Ovary (tissue), 9 donors: ENCODE results near the gene WDR37. TPM values are rescaled to one million over a fixed set of nuclear protein-coding genes. Genes with fewer than 3 reads are reported as not detected.

ENCODE experiments used
- DNase-seq, 5 donors: peaks; one replicate each; pipeline ENCODE4 v3.0.0-alpha.2; 2019 to 2020
- H3K27ac ChIP-seq, 2 donors: fragments of 200-600 bp; one replicate each; pipeline versions ENCODE4 v1.5.1 to v1.8.0; 2019 to 2022
- H3K27me3 ChIP-seq: fragments of 200-600 bp; one replicate; pipeline ENCODE4 v1.8.0; 2022
- H3K36me3 ChIP-seq: fragments of 200-600 bp; sonication (generic); one replicate; pipeline ENCODE4 v1.5.1; 2019
- H3K4me1 ChIP-seq: one replicate; pipeline ENCODE4 v1.8.1; 2013; ENCODE audit warnings: mild to moderate bottlenecking, moderate library complexity; ENCODE audit not compliant: insufficient read depth
- H3K4me3 ChIP-seq: fragments of 200-600 bp; sonication (generic); one replicate; pipeline ENCODE4 v1.5.1; 2017
- H3K9me3 ChIP-seq, 2 donors: fragments of 200-600 bp in 1 of 2; sonication (generic) in 1 of 2; one replicate each; pipeline versions ENCODE4 v1.5.1 to v1.8.1; 2013 to 2019; ENCODE audit warnings: mild to moderate bottlenecking in 1 of 2, moderate library complexity in 1 of 2
- EP300 ChIP-seq: sonication (generic); formaldehyde crosslinking; IDR thresholded peaks from one replicate; pipeline ENCODE4 v1.6.1; 2017; ENCODE audit warnings: antibody characterized with exemption
- POLR2A ChIP-seq: fragments of 450-650 bp; IDR thresholded peaks from one replicate; pipeline ENCODE4 v1.6.1; 2017; ENCODE audit warnings: antibody characterized with exemption, mild to moderate bottlenecking, moderate library complexity
- WGBS, 3 donors: extraction: QIAGEN DNeasy Blood & Tissue Kit in 1 of 3; methylation state at CpG; one replicate each; pipeline versions ENCODE4 v1.1.5 to v1.1.7; 2013 to 2017; 5-methylcytosine and 5-hydroxymethylcytosine counted together
- intact Hi-C, 4 donors: fragments of 100-400 bp; cut with DNase I; formaldehyde crosslinking; loops; one replicate each; pipeline versions ENCODE4 v1.11.0 to v1.15.1; 2022 to 2023
- polyA plus RNA-seq, 2 donors: library from polyadenylated mRNA; stranded (reverse); fragments of 200-250 nt in 1 of 2; fragments of 350-450 nt in 1 of 2; fragmentation: Illumina TruSeq in 1 of 2; extraction: RNeasy Lipid Tissue Mini Kit (QIAGEN cat#74804) in 1 of 2; gene quantifications; one replicate each; pipeline ENCODE4 v1.2.3, GENCODE V29; 2013 to 2014
- total RNA-seq, 7 donors: library from RNA; depleted of rRNA in 2 of 7; stranded (reverse); fragments of >200 nt in 2 of 7; fragmentation: NEBNext Ultra II Directional in 3 of 7; extraction: Animal tissue kit (Norgen Biotek cat#: 25700) in 3 of 7; gene quantifications; one replicate each; pipeline versions ENCODE4 v1.1.0 to v1.2.4, GENCODE V29; 2016 to 2023
- TF ChIP-seq, protein P1 (sequence below), 3 donors: fragments of 450-650 bp in 2 of 3; fragments of 200-600 bp in 1 of 3; IDR thresholded peaks; one replicate each; pipeline versions ENCODE4 v1.5.1 to v1.8.0; 2016 to 2022; ENCODE audit warnings: antibody characterized with exemption in 3 of 3, mild to moderate bottlenecking in 1 of 3
- donor health status: DM: no; HTN: no; CAD: no; lungs with moderate emphysema.
- donor health status: DM: no; HTN: no; CAD: no.
- donor health status: Bipolar disorder and iron deficiency.
- donor health status: DM: yes; HTN: yes; CAD: no.
- donor health status: DM: no; HTN: no; CAD: no.
- donor health status: DM: yes; HTN: yes; CAD: no.

WDR37 gene
- total and polyA plus RNA-seq, 9 donors = 6.6 to 20.0 (median 14.8) TPM

GRCh38 chr10:1175956-1176565 lies 119.9 kb downstream of the WDR37 start:
- 90 to 94% (median 90%) methylated on average over 22 to 23 of the region's 23 CpGs for WGBS, 3 donors
- H3K4me1 ChIP-seq = no peaks in the 10 kb centered on the region
- no peak overlapping the region for H3K27ac ChIP-seq
- H3K27me3 ChIP-seq = no peaks in the 10 kb centered on the region
- DNase-seq = peak in 1 of 5 donors; percentile 8
- H3K4me3 ChIP-seq = no peak overlapping the region
- TF ChIP-seq, protein P1, sequence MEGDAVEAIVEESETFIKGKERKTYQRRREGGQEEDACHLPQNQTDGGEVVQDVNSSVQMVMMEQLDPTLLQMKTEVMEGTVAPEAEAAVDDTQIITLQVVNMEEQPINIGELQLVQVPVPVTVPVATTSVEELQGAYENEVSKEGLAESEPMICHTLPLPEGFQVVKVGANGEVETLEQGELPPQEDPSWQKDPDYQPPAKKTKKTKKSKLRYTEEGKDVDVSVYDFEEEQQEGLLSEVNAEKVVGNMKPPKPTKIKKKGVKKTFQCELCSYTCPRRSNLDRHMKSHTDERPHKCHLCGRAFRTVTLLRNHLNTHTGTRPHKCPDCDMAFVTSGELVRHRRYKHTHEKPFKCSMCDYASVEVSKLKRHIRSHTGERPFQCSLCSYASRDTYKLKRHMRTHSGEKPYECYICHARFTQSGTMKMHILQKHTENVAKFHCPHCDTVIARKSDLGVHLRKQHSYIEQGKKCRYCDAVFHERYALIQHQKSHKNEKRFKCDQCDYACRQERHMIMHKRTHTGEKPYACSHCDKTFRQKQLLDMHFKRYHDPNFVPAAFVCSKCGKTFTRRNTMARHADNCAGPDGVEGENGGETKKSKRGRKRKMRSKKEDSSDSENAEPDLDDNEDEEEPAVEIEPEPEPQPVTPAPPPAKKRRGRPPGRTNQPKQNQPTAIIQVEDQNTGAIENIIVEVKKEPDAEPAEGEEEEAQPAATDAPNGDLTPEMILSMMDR (IDR thresholded peaks at IDR 0.05) = no peak
- no peaks in the 10 kb centered on the region for H3K9me3 ChIP-seq
- intact Hi-C loops = no loop called here
- H3K36me3 ChIP-seq = no peaks in the 10 kb centered on the region

GRCh38 chr10:1177936-1178335 lies 121.8 kb downstream of the WDR37 start:
- Histone ChIP-seq H3K27me3 (no peaks in the 10 kb centered on the region), H3K36me3 (no peaks in the 10 kb centered on the region), H3K4me1 (no peaks in the 10 kb centered on the region), H3K4me3 (no peak overlapping the region), H3K9me3 (no peaks in the 10 kb centered on the region), H3K27ac (no peak overlapping the region)
- intact Hi-C loops = no loop called here
- 88 to 96% (median 94%) methylated on average over 9 of the region's 9 CpGs for WGBS, 3 donors
- TF ChIP-seq EP300 = no peak
- no peak for DNase-seq

GRCh38 chr10:1178506-1178905 lies 122.3 kb downstream of the WDR37 start:
- Histone ChIP-seq H3K9me3 (no peaks in the 10 kb centered on the region), H3K4me1 (no peaks in the 10 kb centered on the region), H3K27ac (no peak overlapping the region), H3K36me3 (no peaks in the 10 kb centered on the region), H3K27me3 (no peaks in the 10 kb centered on the region), H3K4me3 (no peak overlapping the region)
- intact Hi-C loops = no loop called here
- TF ChIP-seq, protein P1 (IDR thresholded peaks at IDR 0.05) = no peak
- TF ChIP-seq POLR2A = no peak
- TF ChIP-seq EP300 = no peak
- 89 to 92% (median 91%) methylated on average over 16 of the region's 16 CpGs for WGBS, 3 donors
- no peak for DNase-seq

- no peaks in the 10 kb centered on the region for H3K36me3 ChIP-seq
- TF ChIP-seq EP300 = no peak
- no peak for TF ChIP-seq POLR2A
- TF ChIP-seq, protein P1 (IDR thresholded peaks at IDR 0.05) = no peak
- no peaks in the 10 kb centered on the region for H3K27me3 ChIP-seq
- DNase-seq = no peak
- no peaks in the 10 kb centered on the region for H3K4me1 ChIP-seq
- WGBS, 3 donors = 87 to 88% (median 87%) methylated on average over 20 of the region's 20 CpGs
- intact Hi-C loops = no loop called here
- H3K9me3 ChIP-seq = no peaks in the 10 kb centered on the region
- no peak overlapping the region for H3K27ac ChIP-seq
- H3K4me3 ChIP-seq = no peak overlapping the region
Observed at GRCh38 chr10:1179346-1180070, 123.3 kb downstream of the WDR37 start.

DNA sequence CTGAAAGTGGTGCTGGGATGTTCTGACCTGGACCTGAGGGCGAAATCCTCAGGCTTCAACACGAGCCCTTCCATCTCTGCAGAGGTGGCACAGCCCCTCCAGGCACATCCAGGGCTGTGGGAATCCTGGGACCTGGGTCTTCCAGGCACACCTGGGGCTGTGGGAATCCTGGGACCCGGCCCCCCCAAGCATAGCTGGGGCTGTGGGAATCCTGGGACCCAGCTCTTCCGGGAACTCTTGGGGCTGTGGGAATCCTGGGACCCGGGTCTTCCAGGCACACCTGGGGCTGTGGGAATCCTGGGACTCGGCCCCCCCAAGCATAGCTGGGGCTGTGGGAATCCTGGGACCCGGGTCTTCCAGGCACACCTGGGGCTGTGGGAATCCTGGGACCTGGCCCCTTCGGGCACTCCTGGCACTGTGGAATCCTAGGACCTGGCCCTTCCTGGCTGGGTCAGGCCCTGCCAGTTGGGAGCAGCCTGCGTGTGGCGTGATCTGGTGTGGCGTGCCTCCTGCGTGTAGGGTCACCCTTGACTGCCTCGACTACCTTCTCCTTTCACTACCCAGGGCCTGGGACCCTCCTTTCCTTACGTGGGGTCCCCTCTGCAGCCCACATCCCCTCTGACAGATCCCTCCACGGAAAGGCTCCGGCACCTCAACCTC lies 124.0 kb downstream of the WDR37 start:
- TF ChIP-seq, protein P1 (IDR thresholded peaks at IDR 0.05) = no peak
- TF ChIP-seq POLR2A (no peak), EP300 (no peak)
- Histone ChIP-seq H3K27ac (no peak overlapping the region), H3K4me3 (no peak overlapping the region), H3K36me3 (no peaks in the 10 kb centered on the region), H3K4me1 (no peaks in the 10 kb centered on the region), H3K27me3 (no peaks in the 10 kb centered on the region), H3K9me3 (no peaks in the 10 kb centered on the region)
- 84 to 94% (median 87%) methylated on average over 14 to 16 of the region's 16 CpGs for whole genome bisulfite sequencing, 3 donors
- intact Hi-C loops = no loop called here
- no peak for DNase-seq
